ENCODE data around the gene ADSS1. TPM values are rescaled to one million over a fixed set of nuclear protein-coding genes. Genes with fewer than 3 reads are reported as not detected.

The ADSS1 gene
- total RNA-seq, 3 donors from 2014 or later: 0.66 to 1.2 (median 0.69) TPM

GRCh38 chr14:104772707-104773504, 48.9 kb downstream of the ADSS1 start:
- H3K27me3 Mint-ChIP-seq (ENCODE audit: low read depth): no peaks in the 10 kb centered on the region
- peaks cover 22% of the 10 kb centered on the region for H3K36me3 Mint-ChIP-seq (ENCODE audit: insufficient read depth)
- DNase-seq: no peak
- no peak for ATAC-seq
- H3K4me3 Mint-ChIP-seq: no peak overlapping the region
- H3K4me1 Mint-ChIP-seq (ENCODE audit: low read depth): peaks cover 3% of the 10 kb centered on the region
- peaks cover 3% of the 10 kb centered on the region for H3K9me3 Mint-ChIP-seq

- ATAC-seq: no peak
- no peak overlapping the region for H3K4me3 Mint-ChIP-seq
- no peaks in the 10 kb centered on the region for H3K27me3 Mint-ChIP-seq (ENCODE audit: low read depth)
- peaks cover 3% of the 10 kb centered on the region for H3K9me3 Mint-ChIP-seq
- peaks cover 3% of the 10 kb centered on the region for H3K4me1 Mint-ChIP-seq (ENCODE audit: low read depth)
- H3K36me3 Mint-ChIP-seq (ENCODE audit: insufficient read depth): peaks cover 22% of the 10 kb centered on the region
- no peak for DNase-seq
Measured at GRCh38 chr14:104773505-104774452, 49.8 kb downstream of the ADSS1 start.

GRCh38 chr14:104774453-104775072, 50.5 kb downstream of the ADSS1 start:
- no peak for ATAC-seq

GRCh38 chr14:104775073-104775489, 51.1 kb downstream of the ADSS1 start:
- peaks cover 3% of the 10 kb centered on the region for H3K9me3 Mint-ChIP-seq
- ATAC-seq (no peak), DNase-seq (no peak)
- no peak overlapping the region for H3K4me3 Mint-ChIP-seq
- no peaks in the 10 kb centered on the region for H3K4me1 Mint-ChIP-seq (ENCODE audit: low read depth)
- no peaks in the 10 kb centered on the region for H3K27me3 Mint-ChIP-seq (ENCODE audit: low read depth)
- H3K36me3 Mint-ChIP-seq (ENCODE audit: insufficient read depth): peaks cover 22% of the 10 kb centered on the region

More at GRCh38 chr14:104774453-104775072, 50.5 kb downstream of the ADSS1 start:
- H3K36me3 Mint-ChIP-seq (ENCODE audit: insufficient read depth): peaks cover 22% of the 10 kb centered on the region
- peaks cover 3% of the 10 kb centered on the region for H3K4me1 Mint-ChIP-seq (ENCODE audit: low read depth)
- H3K4me3 Mint-ChIP-seq: no peak overlapping the region
- no peaks in the 10 kb centered on the region for H3K27me3 Mint-ChIP-seq (ENCODE audit: low read depth)
- DNase-seq: no peak
- H3K9me3 Mint-ChIP-seq: peaks cover 3% of the 10 kb centered on the region

GRCh38 chr14:104776481-104776880, 52.5 kb downstream of the ADSS1 start:
- Mint-ChIP-seq H3K27me3 (ENCODE audit: low read depth) (no peaks in the 10 kb centered on the region), H3K4me3 (no peak overlapping the region), H3K9me3 (no peaks in the 10 kb centered on the region), H3K4me1 (ENCODE audit: low read depth) (no peaks in the 10 kb centered on the region), H3K36me3 (ENCODE audit: insufficient read depth) (peaks cover 14% of the 10 kb centered on the region)
- ATAC-seq (no peak), DNase-seq (no peak)

- Mint-ChIP-seq H3K27me3 (ENCODE audit: low read depth) (no peaks in the 10 kb centered on the region), H3K4me1 (ENCODE audit: low read depth) (no peaks in the 10 kb centered on the region), H3K4me3 (no peak overlapping the region), H3K36me3 (ENCODE audit: insufficient read depth) (peaks cover 8% of the 10 kb centered on the region), H3K9me3 (no peaks in the 10 kb centered on the region)
- no peak for ATAC-seq
- no peak for DNase-seq
Measured at GRCh38 chr14:104776961-104777807, 53.2 kb downstream of the ADSS1 start.

- no peak for ATAC-seq
Measured at GRCh38 chr14:104777808-104778249, 53.8 kb downstream of the ADSS1 start.

GRCh38 chr14:104778694-104779331, 54.8 kb downstream of the ADSS1 start:
- no peak for ATAC-seq
- Mint-ChIP-seq H3K9me3 (no peaks in the 10 kb centered on the region), H3K4me3 (no peak overlapping the region), H3K27me3 (ENCODE audit: low read depth) (no peaks in the 10 kb centered on the region), H3K4me1 (ENCODE audit: low read depth) (no peaks in the 10 kb centered on the region), H3K36me3 (ENCODE audit: insufficient read depth) (peaks cover 4% of the 10 kb centered on the region)
- DNase-seq: no peak

More at GRCh38 chr14:104777808-104778249, 53.8 kb downstream of the ADSS1 start:
- DNase-seq: no peak
- Mint-ChIP-seq H3K4me1 (ENCODE audit: low read depth) (no peaks in the 10 kb centered on the region), H3K9me3 (no peaks in the 10 kb centered on the region), H3K4me3 (no peak overlapping the region), H3K27me3 (ENCODE audit: low read depth) (no peaks in the 10 kb centered on the region), H3K36me3 (ENCODE audit: insufficient read depth) (peaks cover 7% of the 10 kb centered on the region)

- ATAC-seq (no peak), DNase-seq (no peak)
- H3K27me3 Mint-ChIP-seq (ENCODE audit: low read depth): no peaks in the 10 kb centered on the region
- H3K9me3 Mint-ChIP-seq: no peaks in the 10 kb centered on the region
- H3K36me3 Mint-ChIP-seq (ENCODE audit: insufficient read depth): peaks cover 4% of the 10 kb centered on the region
- H3K4me1 Mint-ChIP-seq (ENCODE audit: low read depth): no peaks in the 10 kb centered on the region
- no peak overlapping the region for H3K4me3 Mint-ChIP-seq
Measured at GRCh38 chr14:104779776-104780512, 55.9 kb downstream of the ADSS1 start.

GRCh38 chr14:104780513-104781030, 56.5 kb downstream of the ADSS1 start:
- Mint-ChIP-seq H3K4me3 (no peak overlapping the region), H3K4me1 (ENCODE audit: low read depth) (peaks cover 3% of the 10 kb centered on the region), H3K27me3 (ENCODE audit: low read depth) (no peaks in the 10 kb centered on the region), H3K36me3 (ENCODE audit: insufficient read depth) (peaks cover 4% of the 10 kb centered on the region), H3K9me3 (no peaks in the 10 kb centered on the region)
- ATAC-seq (no peak), DNase-seq (no peak)

- no peaks in the 10 kb centered on the region for H3K27me3 Mint-ChIP-seq (ENCODE audit: low read depth)
- no peak for DNase-seq
- H3K4me3 Mint-ChIP-seq: no peak overlapping the region
- peaks cover 2% of the 10 kb centered on the region for H3K36me3 Mint-ChIP-seq (ENCODE audit: insufficient read depth)
- H3K4me1 Mint-ChIP-seq (ENCODE audit: low read depth): peaks cover 5% of the 10 kb centered on the region
- ATAC-seq: no peak
- no peaks in the 10 kb centered on the region for H3K9me3 Mint-ChIP-seq
Measured at GRCh38 chr14:104781271-104782077, 57.4 kb downstream of the ADSS1 start.

Data from activated T-cell treated with anti-CD3 and anti-CD28 coated beads, Interleukin-2, amount 50 U/mL, for 4 hours (primary cell).